Activated CD4-positive, CD25-positive, alpha-beta regulatory T cell treated with anti-CD3 and anti-CD28 coated beads, Interleukin-2, amount 50 U/mL, for 72 hours (primary cell): ENCODE data around the gene CDCP1.
A peak's percentile ranks its signal among the peaks of the same experiment; 100 is the strongest.
"Not testable (repeated sequence)": the region's sequence is repeated elsewhere in the genome, so short reads cannot be mapped to it uniquely, and the experiment has no call there.

Source experiments
- DNase-seq: peaks from one replicate; pipeline ENCODE4 v3.0.0; 2021

CDCP1 gene

GRCh38 chr3:45169125-45169904 is 23.1 kb upstream of the CDCP1 start:
- no peak for DNase-seq

GRCh38 chr3:45168451-45168850 is 22.3 kb upstream of the CDCP1 start:
- no peak for DNase-seq

- peak; percentile 74 for DNase-seq
These were observed 21.1 kb upstream of the CDCP1 start for GRCh38 chr3:45167011-45167911.

- no peak for DNase-seq
These were observed 20.2 kb upstream of the CDCP1 start for GRCh38 chr3:45166321-45166879.

GRCh38 chr3:45165497-45166283 is 19.5 kb upstream of the CDCP1 start:
- no peak for DNase-seq

GRCh38 chr3:45164056-45164455 is 17.9 kb upstream of the CDCP1 start:
- no peak for DNase-seq

- no peak for DNase-seq
These were observed 17.3 kb upstream of the CDCP1 start for GRCh38 chr3:45163481-45163880.

- no peak for DNase-seq
These were observed 8.5 kb upstream of the CDCP1 start for GRCh38 chr3:45154641-45155147.

GRCh38 chr3:45153658-45154437 is 7.7 kb upstream of the CDCP1 start:
- DNase-seq: no peak

GRCh38 chr3:45152307-45152706 is 6.1 kb upstream of the CDCP1 start:
- DNase-seq: no peak

- DNase-seq: no peak
These were observed 4.9 kb upstream of the CDCP1 start for GRCh38 chr3:45151100-45151499.

GRCh38 chr3:45148921-45149320 is 2.7 kb upstream of the CDCP1 start:
- DNase-seq: no peak

GRCh38 chr3:45145223-45145622 is 955 bp downstream of the CDCP1 start:
- DNase-seq: no peak

- no peak for DNase-seq
These were observed 2.2 kb downstream of the CDCP1 start for GRCh38 chr3:45143673-45144671.

GRCh38 chr3:45140770-45141155 is 5.4 kb downstream of the CDCP1 start:
- DNase-seq: not testable (repeated sequence)

- no peak for DNase-seq
These were observed 5.9 kb downstream of the CDCP1 start for GRCh38 chr3:45140141-45140769.

- no peak for DNase-seq
These were observed 6.6 kb downstream of the CDCP1 start for GRCh38 chr3:45139372-45140140.

- no peak for DNase-seq
These were observed 8.5 kb downstream of the CDCP1 start for GRCh38 chr3:45137656-45138181.

- no peak for DNase-seq
These were observed 10.2 kb downstream of the CDCP1 start for GRCh38 chr3:45135959-45136358.
